Measurements from ENCODE around the gene KRTAP5-11.
"Not testable (repeated sequence)": the region's sequence is repeated elsewhere in the genome, so short reads cannot be mapped to it uniquely, and the experiment has no call there.

The KRTAP5-11 gene

GRCh38 chr11:71580057-71581003, 2.3 kb downstream of the KRTAP5-11 start:
- DNase-seq, result no peak

- DNase-seq, result not testable (repeated sequence)
These were observed 3.2 kb downstream of the KRTAP5-11 start for GRCh38 chr11:71579513-71579912.

GRCh38 chr11:71577469-71578004, 5.1 kb downstream of the KRTAP5-11 start:
- no peak for DNase-seq

- DNase-seq, result not testable (repeated sequence)
These were observed 5.8 kb downstream of the KRTAP5-11 start for GRCh38 chr11:71576688-71577465.

- DNase-seq, result no peak
These were observed 6.8 kb downstream of the KRTAP5-11 start for GRCh38 chr11:71575723-71576424.

GRCh38 chr11:71574418-71574817, 8.3 kb downstream of the KRTAP5-11 start:
- DNase-seq, result no peak

- DNase-seq, result no peak
These were observed 9.9 kb downstream of the KRTAP5-11 start for GRCh38 chr11:71572811-71573210.

- DNase-seq, result not testable (repeated sequence)
These were observed 11.4 kb downstream of the KRTAP5-11 start for GRCh38 chr11:71571101-71571850.

GRCh38 chr11:71568704-71569349, 13.8 kb downstream of the KRTAP5-11 start:
- no peak for DNase-seq

- not testable (repeated sequence) for DNase-seq
These were observed 15.0 kb downstream of the KRTAP5-11 start for GRCh38 chr11:71567633-71568032.

GRCh38 chr11:71566626-71567599, 15.8 kb downstream of the KRTAP5-11 start:
- not testable (repeated sequence) for DNase-seq

GRCh38 chr11:71566081-71566620, 16.5 kb downstream of the KRTAP5-11 start:
- DNase-seq, result no peak

- no peak for DNase-seq
These were observed 17.4 kb downstream of the KRTAP5-11 start, which contains the start of gene KRTAP5-10 for GRCh38 chr11:71565263-71565662. Gene KRTAP5-10, plus strand, starts transcription at chr11:71565563. Its CDS starts 25 bp downstream, at chr11:71565588.

GRCh38 chr11:71564430-71564829, 18.2 kb downstream of the KRTAP5-11 start:
- no peak for DNase-seq

GRCh38 chr11:71563406-71563805, 19.3 kb downstream of the KRTAP5-11 start:
- DNase-seq, result no peak

GRCh38 chr11:71562120-71562519, 20.6 kb downstream of the KRTAP5-11 start:
- DNase-seq, result no peak

- DNase-seq, result no peak
These were observed 23.7 kb downstream of the KRTAP5-11 start for GRCh38 chr11:71558996-71559395.

GRCh38 chr11:71557257-71557656, 25.4 kb downstream of the KRTAP5-11 start:
- no peak for DNase-seq

GRCh38 chr11:71556018-71556417, 26.7 kb downstream of the KRTAP5-11 start:
- no peak for DNase-seq

- DNase-seq, result no peak
These were observed 27.2 kb downstream of the KRTAP5-11 start for GRCh38 chr11:71555508-71555907.

All from activated CD4-positive, CD25-positive, alpha-beta regulatory T cell treated with anti-CD3 and anti-CD28 coated beads, Interleukin-2, amount 50 U/mL, for 72 hours (primary cell).